Measurements from ENCODE around the gene NR1H4.

Gene NR1H4

GRCh38 chr12:100518376-100518775, 44.7 kb downstream of the NR1H4 start:
- ChIA-PET CTCF (no interaction called here), POLR2A (no interaction called here)
- H3K36me3 ChIP-seq (ENCODE audit: control insufficient read depth in 2 of 2, insufficient read depth in 1 of 2, low read length in 2 of 2) = no peaks in the 10 kb centered on the region
- H3K4me1 ChIP-seq (ENCODE audit: control insufficient read depth, insufficient read depth, low read length) = no peaks in the 10 kb centered on the region
- no peak overlapping the region for H3K27ac ChIP-seq (ENCODE audit: extremely low read depth, low read depth, low read length)
- H3K4me3 ChIP-seq (ENCODE audit: low read depth, low read length) = no peak overlapping the region
- TF ChIP-seq ZNF555 (tag by site-specific recombination; conservative IDR thresholded peaks at IDR 0.05) = no peak
- TF ChIP-seq ZNF600 (tag by site-specific recombination; IDR thresholded peaks at IDR 0.05) = no peak
- no peaks in the 10 kb centered on the region for H3K9me3 ChIP-seq (ENCODE audit: control insufficient read depth, insufficient read depth, low read depth, low read length)

DNA sequence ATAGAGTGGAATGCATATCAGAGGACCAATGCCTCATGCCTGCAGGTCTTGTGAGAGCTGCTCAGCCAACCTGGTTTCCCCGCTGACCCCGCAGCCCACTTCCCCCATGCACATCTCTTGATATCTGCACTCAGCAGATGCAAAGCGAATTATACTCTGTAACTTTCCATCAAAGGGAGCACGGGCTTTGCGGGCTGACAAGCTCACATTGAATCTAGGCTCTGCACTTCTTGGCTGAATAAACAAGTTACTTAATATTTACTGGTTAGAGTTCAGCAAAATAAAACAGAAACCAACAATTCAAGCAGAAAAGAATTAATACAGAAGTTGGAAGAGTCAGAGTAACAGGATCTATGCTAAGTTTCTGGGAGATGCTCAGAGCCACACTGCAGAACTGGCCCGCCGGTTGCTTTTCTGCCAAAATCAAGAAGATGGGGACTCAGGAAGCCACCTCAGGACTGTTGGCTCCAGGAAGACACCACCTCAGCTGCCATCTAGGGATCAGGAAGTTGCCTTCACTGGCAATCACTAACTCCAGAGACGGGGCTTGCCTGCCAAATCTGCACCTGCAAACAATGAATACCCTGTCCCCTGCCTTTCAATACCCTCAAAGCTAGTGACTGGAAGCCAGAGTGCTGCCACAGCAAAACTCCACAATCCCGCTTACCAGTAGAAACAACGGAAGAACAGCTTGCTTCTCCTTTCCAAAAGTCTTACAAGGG, 46.5 kb downstream of the NR1H4 start:
- no peaks in the 10 kb centered on the region for H3K4me1 ChIP-seq (ENCODE audit: control insufficient read depth, insufficient read depth, low read length)
- H3K36me3 ChIP-seq (ENCODE audit: control insufficient read depth in 2 of 2, insufficient read depth in 1 of 2, low read length in 2 of 2) = no peaks in the 10 kb centered on the region
- H3K9me3 ChIP-seq (ENCODE audit: control insufficient read depth, insufficient read depth, low read depth, low read length) = no peaks in the 10 kb centered on the region
- TF ChIP-seq ZNF394 (tag by site-specific recombination; IDR thresholded peaks at IDR 0.05; ENCODE audit: borderline replicate concordance) (no peak), ZBTB11 (tag by site-specific recombination; conservative IDR thresholded peaks at IDR 0.05; ENCODE audit: low read depth) (no peak), ZNF169 (tag by site-specific recombination; IDR thresholded peaks at IDR 0.05) (no peak), MYNN (tag by site-specific recombination; IDR thresholded peaks at IDR 0.05; ENCODE audit: borderline replicate concordance) (no peak), ZNF624 (tag by site-specific recombination; IDR thresholded peaks at IDR 0.05) (no peak), ZBTB48 (tag by site-specific recombination; IDR thresholded peaks at IDR 0.05) (no peak), KLF9 (tag by site-specific recombination; IDR thresholded peaks at IDR 0.05; ENCODE audit: low read depth) (no peak)
- CTCF ChIA-PET = no interaction called here
- POLR2A ChIA-PET = no interaction called here
- H3K4me3 ChIP-seq (ENCODE audit: low read depth, low read length) = no peak overlapping the region
- no peak overlapping the region for H3K27ac ChIP-seq (ENCODE audit: extremely low read depth, low read depth, low read length)

- Histone ChIP-seq H3K4me1 (ENCODE audit: control insufficient read depth, insufficient read depth, low read length) (no peaks in the 10 kb centered on the region), H3K4me3 (ENCODE audit: low read depth, low read length) (no peak overlapping the region), H3K9me3 (ENCODE audit: control insufficient read depth, insufficient read depth, low read depth, low read length) (no peaks in the 10 kb centered on the region), H3K36me3 (ENCODE audit: control insufficient read depth in 2 of 2, insufficient read depth in 1 of 2, low read length in 2 of 2) (no peaks in the 10 kb centered on the region), H3K27ac (ENCODE audit: extremely low read depth, low read depth, low read length) (no peak overlapping the region)
- ChIA-PET CTCF (no interaction called here), POLR2A (no interaction called here)
- TF ChIP-seq, protein P1, sequence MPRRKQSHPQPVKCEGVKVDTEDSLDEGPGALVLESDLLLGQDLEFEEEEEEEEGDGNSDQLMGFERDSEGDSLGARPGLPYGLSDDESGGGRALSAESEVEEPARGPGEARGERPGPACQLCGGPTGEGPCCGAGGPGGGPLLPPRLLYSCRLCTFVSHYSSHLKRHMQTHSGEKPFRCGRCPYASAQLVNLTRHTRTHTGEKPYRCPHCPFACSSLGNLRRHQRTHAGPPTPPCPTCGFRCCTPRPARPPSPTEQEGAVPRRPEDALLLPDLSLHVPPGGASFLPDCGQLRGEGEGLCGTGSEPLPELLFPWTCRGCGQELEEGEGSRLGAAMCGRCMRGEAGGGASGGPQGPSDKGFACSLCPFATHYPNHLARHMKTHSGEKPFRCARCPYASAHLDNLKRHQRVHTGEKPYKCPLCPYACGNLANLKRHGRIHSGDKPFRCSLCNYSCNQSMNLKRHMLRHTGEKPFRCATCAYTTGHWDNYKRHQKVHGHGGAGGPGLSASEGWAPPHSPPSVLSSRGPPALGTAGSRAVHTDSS (tag by site-specific recombination; IDR thresholded peaks at IDR 0.05) = peak; percentile 88
- TF ChIP-seq ZNF600 (tag by site-specific recombination; IDR thresholded peaks at IDR 0.05) = no peak
Measured at GRCh38 chr12:100521958-100522357, 48.3 kb downstream of the NR1H4 start.

GRCh38 chr12:100528034-100528433, 54.4 kb downstream of the NR1H4 start:
- Histone ChIP-seq H3K36me3 (ENCODE audit: control insufficient read depth in 2 of 2, insufficient read depth in 1 of 2, low read length in 2 of 2) (no peaks in the 10 kb centered on the region), H3K27ac (ENCODE audit: extremely low read depth, low read depth, low read length) (no peak overlapping the region), H3K4me3 (ENCODE audit: low read depth, low read length) (no peak overlapping the region), H3K9me3 (ENCODE audit: control insufficient read depth, insufficient read depth, low read depth, low read length) (no peaks in the 10 kb centered on the region), H3K4me1 (ENCODE audit: control insufficient read depth, insufficient read depth, low read length) (no peaks in the 10 kb centered on the region)
- POLR2A ChIA-PET = no interaction called here
- CTCF ChIA-PET = interaction anchor here (0.6 kb wide), 1 partner anchor 144 kb away, joined by 3 read pairs; no protein-coding TSS in a partner anchor
- TF ChIP-seq ZNF501 (tag by site-specific recombination; IDR thresholded peaks at IDR 0.05) = no peak
- TF ChIP-seq ZNF266 (tag by site-specific recombination; IDR thresholded peaks at IDR 0.05; ENCODE audit: low read depth) = no peak
- no peak for TF ChIP-seq EGR2 (tag by site-specific recombination; IDR thresholded peaks at IDR 0.05; ENCODE audit: low read depth)
- no peak for TF ChIP-seq ZBTB17 (tag by site-specific recombination; IDR thresholded peaks at IDR 0.05)
- no peak for TF ChIP-seq ZNF221 (tag by site-specific recombination; IDR thresholded peaks at IDR 0.05; ENCODE audit: borderline replicate concordance)
- TF ChIP-seq, protein P1 (tag by site-specific recombination; IDR thresholded peaks at IDR 0.05) = no peak
- TF ChIP-seq PRDM4 (tag by site-specific recombination; IDR thresholded peaks at IDR 0.05) = no peak

Measured in HEK293 (cell line).